WTC11 (cell line): ENCODE measurements around the gene PDLIM5.

ENCODE experiments used
- ATF1 ChIP-seq: sonication (generic); formaldehyde crosslinking; IDR thresholded peaks from 2 replicates; pipeline ENCODE4 v1.8.1; 2023; ENCODE audit warnings: mild to moderate bottlenecking, moderate library complexity, missing genetic modification reagents
- CREB1 ChIP-seq: sonication (generic); formaldehyde crosslinking; IDR thresholded peaks from 2 replicates; pipeline ENCODE4 v1.8.0; 2023; ENCODE audit warnings: mild to moderate bottlenecking, missing genetic modification reagents
- ESRRA ChIP-seq: sonication (generic); formaldehyde crosslinking; IDR thresholded peaks from 2 replicates; pipeline ENCODE4 v1.8.1; 2022; ENCODE audit warnings: mild to moderate bottlenecking, missing genetic modification reagents, borderline replicate concordance
- ETV6 ChIP-seq: sonication (generic); formaldehyde crosslinking; IDR thresholded peaks from 2 replicates; pipeline ENCODE4 v1.8.1; 2022; ENCODE audit warnings: mild to moderate bottlenecking, missing genetic modification reagents
- JUN ChIP-seq: sonication (generic); formaldehyde crosslinking; IDR thresholded peaks from 2 replicates; pipeline ENCODE4 v1.8.0; 2023; ENCODE audit warnings: mild to moderate bottlenecking, missing genetic modification reagents
- NR1H2 ChIP-seq: sonication (generic); formaldehyde crosslinking; IDR thresholded peaks from 2 replicates; pipeline ENCODE4 v1.9.0; 2021; ENCODE audit warnings: mild to moderate bottlenecking, moderate library complexity, missing genetic modification reagents
- TCF7 ChIP-seq: sonication (generic); formaldehyde crosslinking; IDR thresholded peaks from 2 replicates; pipeline ENCODE4 v1.8.0; 2022; ENCODE audit warnings: mild to moderate bottlenecking, low read depth, missing genetic modification reagents, moderate library complexity
- ZNF121 ChIP-seq: sonication (generic); formaldehyde crosslinking; IDR thresholded peaks from 2 replicates; pipeline ENCODE4 v1.8.0; 2023; ENCODE audit warnings: missing genetic modification reagents
- TF ChIP-seq, protein P1 (sequence below): fragments of 200-600 bp; IDR thresholded peaks from 2 replicates; pipeline ENCODE4 v1.8.0; 2022; ENCODE audit warnings: antibody characterized with exemption
- TF ChIP-seq, protein P2 (sequence below): sonication (generic); formaldehyde crosslinking; IDR thresholded peaks from 2 replicates; pipeline ENCODE4 v1.8.0; 2023; ENCODE audit warnings: mild to moderate bottlenecking, missing genetic modification reagents
- TF ChIP-seq, protein P3 (sequence below): sonication (generic); formaldehyde crosslinking; IDR thresholded peaks from 2 replicates; pipeline ENCODE4 v1.8.0; 2022; ENCODE audit warnings: mild to moderate bottlenecking, missing genetic modification reagents
- TF ChIP-seq, protein P4 (sequence below): sonication (generic); formaldehyde crosslinking; IDR thresholded peaks from 2 replicates; pipeline ENCODE4 v1.8.1; 2023; ENCODE audit warnings: mild to moderate bottlenecking, missing genetic modification reagents
- TF ChIP-seq, protein P5 (sequence below): sonication (generic); formaldehyde crosslinking; IDR thresholded peaks from 2 replicates; pipeline ENCODE4 v1.8.0; 2022; ENCODE audit warnings: mild to moderate bottlenecking, missing genetic modification reagents
- TF ChIP-seq, protein P6 (sequence below): sonication (generic); formaldehyde crosslinking; IDR thresholded peaks from 2 replicates; pipeline ENCODE4 v1.8.0; 2023; ENCODE audit warnings: missing genetic modification reagents, mild to moderate bottlenecking, borderline replicate concordance

DNA sequence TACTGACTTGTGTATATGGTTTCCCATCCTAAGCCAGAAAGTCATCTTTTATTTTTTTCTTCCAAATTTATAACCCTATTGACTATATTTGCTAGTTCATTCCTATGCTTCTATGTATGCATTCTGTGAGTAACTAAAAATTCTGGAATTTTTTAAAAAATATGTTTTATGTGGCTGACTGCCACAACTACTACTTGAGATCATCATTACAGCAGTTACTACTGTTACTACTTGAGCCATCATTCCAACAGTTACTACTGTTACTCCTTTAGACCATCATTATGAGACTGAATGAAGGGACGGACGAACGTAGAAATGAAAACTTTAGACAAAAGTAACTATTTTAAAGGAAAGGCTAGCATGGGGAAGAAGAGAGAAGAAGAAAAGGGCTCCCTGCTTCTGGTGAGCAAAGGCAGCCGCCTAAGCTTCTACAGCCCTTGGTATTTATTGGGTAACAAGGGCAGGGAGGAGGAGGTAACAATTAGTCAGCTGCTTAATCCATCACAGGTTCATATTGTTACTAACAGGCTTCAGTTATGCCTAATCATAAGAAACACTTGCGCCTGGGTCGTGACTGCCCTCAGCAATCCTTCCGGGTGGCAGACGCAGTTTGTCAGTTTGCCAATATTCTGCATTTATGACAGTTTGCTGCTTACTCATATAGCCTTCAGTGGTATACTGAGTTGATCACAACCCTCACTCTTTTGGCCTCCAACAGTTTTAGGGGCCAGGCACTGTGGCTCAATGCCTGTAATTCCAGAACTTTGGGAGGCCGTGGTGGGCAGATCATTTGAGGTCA is 80.4 kb downstream of the PDLIM5 start:
- TF ChIP-seq NR1H2 (no peak), ESRRA (no peak), ETV6 (CRISPR knock-in tag) (no peak), ATF1 (no peak), CREB1 (CRISPR knock-in tag) (no peak), TCF7 (CRISPR knock-in tag) (no peak), ZNF121 (CRISPR knock-in tag) (no peak), JUN (CRISPR knock-in tag) (no peak)
- TF ChIP-seq, protein P1, sequence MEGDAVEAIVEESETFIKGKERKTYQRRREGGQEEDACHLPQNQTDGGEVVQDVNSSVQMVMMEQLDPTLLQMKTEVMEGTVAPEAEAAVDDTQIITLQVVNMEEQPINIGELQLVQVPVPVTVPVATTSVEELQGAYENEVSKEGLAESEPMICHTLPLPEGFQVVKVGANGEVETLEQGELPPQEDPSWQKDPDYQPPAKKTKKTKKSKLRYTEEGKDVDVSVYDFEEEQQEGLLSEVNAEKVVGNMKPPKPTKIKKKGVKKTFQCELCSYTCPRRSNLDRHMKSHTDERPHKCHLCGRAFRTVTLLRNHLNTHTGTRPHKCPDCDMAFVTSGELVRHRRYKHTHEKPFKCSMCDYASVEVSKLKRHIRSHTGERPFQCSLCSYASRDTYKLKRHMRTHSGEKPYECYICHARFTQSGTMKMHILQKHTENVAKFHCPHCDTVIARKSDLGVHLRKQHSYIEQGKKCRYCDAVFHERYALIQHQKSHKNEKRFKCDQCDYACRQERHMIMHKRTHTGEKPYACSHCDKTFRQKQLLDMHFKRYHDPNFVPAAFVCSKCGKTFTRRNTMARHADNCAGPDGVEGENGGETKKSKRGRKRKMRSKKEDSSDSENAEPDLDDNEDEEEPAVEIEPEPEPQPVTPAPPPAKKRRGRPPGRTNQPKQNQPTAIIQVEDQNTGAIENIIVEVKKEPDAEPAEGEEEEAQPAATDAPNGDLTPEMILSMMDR = no peak
- TF ChIP-seq, protein P2, sequence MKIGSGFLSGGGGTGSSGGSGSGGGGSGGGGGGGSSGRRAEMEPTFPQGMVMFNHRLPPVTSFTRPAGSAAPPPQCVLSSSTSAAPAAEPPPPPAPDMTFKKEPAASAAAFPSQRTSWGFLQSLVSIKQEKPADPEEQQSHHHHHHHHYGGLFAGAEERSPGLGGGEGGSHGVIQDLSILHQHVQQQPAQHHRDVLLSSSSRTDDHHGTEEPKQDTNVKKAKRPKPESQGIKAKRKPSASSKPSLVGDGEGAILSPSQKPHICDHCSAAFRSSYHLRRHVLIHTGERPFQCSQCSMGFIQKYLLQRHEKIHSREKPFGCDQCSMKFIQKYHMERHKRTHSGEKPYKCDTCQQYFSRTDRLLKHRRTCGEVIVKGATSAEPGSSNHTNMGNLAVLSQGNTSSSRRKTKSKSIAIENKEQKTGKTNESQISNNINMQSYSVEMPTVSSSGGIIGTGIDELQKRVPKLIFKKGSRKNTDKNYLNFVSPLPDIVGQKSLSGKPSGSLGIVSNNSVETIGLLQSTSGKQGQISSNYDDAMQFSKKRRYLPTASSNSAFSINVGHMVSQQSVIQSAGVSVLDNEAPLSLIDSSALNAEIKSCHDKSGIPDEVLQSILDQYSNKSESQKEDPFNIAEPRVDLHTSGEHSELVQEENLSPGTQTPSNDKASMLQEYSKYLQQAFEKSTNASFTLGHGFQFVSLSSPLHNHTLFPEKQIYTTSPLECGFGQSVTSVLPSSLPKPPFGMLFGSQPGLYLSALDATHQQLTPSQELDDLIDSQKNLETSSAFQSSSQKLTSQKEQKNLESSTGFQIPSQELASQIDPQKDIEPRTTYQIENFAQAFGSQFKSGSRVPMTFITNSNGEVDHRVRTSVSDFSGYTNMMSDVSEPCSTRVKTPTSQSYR (CRISPR knock-in tag) = no peak
- TF ChIP-seq, protein P3, sequence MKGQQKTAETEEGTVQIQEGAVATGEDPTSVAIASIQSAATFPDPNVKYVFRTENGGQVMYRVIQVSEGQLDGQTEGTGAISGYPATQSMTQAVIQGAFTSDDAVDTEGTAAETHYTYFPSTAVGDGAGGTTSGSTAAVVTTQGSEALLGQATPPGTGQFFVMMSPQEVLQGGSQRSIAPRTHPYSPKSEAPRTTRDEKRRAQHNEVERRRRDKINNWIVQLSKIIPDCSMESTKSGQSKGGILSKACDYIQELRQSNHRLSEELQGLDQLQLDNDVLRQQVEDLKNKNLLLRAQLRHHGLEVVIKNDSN (CRISPR knock-in tag) = no peak
- TF ChIP-seq, protein P4, sequence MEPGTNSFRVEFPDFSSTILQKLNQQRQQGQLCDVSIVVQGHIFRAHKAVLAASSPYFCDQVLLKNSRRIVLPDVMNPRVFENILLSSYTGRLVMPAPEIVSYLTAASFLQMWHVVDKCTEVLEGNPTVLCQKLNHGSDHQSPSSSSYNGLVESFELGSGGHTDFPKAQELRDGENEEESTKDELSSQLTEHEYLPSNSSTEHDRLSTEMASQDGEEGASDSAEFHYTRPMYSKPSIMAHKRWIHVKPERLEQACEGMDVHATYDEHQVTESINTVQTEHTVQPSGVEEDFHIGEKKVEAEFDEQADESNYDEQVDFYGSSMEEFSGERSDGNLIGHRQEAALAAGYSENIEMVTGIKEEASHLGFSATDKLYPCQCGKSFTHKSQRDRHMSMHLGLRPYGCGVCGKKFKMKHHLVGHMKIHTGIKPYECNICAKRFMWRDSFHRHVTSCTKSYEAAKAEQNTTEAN (CRISPR knock-in tag) = no peak
- TF ChIP-seq, protein P5, sequence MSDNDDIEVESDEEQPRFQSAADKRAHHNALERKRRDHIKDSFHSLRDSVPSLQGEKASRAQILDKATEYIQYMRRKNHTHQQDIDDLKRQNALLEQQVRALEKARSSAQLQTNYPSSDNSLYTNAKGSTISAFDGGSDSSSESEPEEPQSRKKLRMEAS (CRISPR knock-in tag) = no peak
- TF ChIP-seq, protein P6, sequence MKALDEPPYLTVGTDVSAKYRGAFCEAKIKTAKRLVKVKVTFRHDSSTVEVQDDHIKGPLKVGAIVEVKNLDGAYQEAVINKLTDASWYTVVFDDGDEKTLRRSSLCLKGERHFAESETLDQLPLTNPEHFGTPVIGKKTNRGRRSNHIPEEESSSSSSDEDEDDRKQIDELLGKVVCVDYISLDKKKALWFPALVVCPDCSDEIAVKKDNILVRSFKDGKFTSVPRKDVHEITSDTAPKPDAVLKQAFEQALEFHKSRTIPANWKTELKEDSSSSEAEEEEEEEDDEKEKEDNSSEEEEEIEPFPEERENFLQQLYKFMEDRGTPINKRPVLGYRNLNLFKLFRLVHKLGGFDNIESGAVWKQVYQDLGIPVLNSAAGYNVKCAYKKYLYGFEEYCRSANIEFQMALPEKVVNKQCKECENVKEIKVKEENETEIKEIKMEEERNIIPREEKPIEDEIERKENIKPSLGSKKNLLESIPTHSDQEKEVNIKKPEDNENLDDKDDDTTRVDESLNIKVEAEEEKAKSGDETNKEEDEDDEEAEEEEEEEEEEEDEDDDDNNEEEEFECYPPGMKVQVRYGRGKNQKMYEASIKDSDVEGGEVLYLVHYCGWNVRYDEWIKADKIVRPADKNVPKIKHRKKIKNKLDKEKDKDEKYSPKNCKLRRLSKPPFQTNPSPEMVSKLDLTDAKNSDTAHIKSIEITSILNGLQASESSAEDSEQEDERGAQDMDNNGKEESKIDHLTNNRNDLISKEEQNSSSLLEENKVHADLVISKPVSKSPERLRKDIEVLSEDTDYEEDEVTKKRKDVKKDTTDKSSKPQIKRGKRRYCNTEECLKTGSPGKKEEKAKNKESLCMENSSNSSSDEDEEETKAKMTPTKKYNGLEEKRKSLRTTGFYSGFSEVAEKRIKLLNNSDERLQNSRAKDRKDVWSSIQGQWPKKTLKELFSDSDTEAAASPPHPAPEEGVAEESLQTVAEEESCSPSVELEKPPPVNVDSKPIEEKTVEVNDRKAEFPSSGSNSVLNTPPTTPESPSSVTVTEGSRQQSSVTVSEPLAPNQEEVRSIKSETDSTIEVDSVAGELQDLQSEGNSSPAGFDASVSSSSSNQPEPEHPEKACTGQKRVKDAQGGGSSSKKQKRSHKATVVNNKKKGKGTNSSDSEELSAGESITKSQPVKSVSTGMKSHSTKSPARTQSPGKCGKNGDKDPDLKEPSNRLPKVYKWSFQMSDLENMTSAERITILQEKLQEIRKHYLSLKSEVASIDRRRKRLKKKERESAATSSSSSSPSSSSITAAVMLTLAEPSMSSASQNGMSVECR (CRISPR knock-in tag) = no peak
